Glutamatergic neuron (in vitro differentiated cells): ENCODE measurements around the gene IRF6. TPM values are rescaled to one million over a fixed set of nuclear protein-coding genes. Genes with fewer than 3 reads are reported as not detected.

Experiments used
- DNase-seq: peaks from one replicate; pipeline ENCODE4 v3.0.0; 2022
- H3K27ac Mint-ChIP-seq: one replicate; pipeline ENCODE4 v1.8.0; 2020; ENCODE audit warnings: mild to moderate bottlenecking, mixed read lengths, inconsistent platforms; ENCODE audit not compliant: unreplicated experiment
- H3K27me3 Mint-ChIP-seq: one replicate; pipeline ENCODE4 v1.8.0; 2020; ENCODE audit warnings: mild to moderate bottlenecking, moderate library complexity, mixed read lengths, inconsistent platforms; ENCODE audit not compliant: unreplicated experiment
- H3K36me3 Mint-ChIP-seq: one replicate; pipeline ENCODE4 v1.8.0; 2020; ENCODE audit warnings: mild to moderate bottlenecking, mixed read lengths, inconsistent platforms; ENCODE audit not compliant: unreplicated experiment
- H3K4me1 Mint-ChIP-seq: one replicate; pipeline ENCODE4 v1.8.0; 2020; ENCODE audit warnings: mild to moderate bottlenecking, low read depth, mixed read lengths, inconsistent platforms; ENCODE audit not compliant: unreplicated experiment
- H3K4me3 Mint-ChIP-seq: one replicate; pipeline ENCODE4 v1.8.0; 2020; ENCODE audit warnings: mild to moderate bottlenecking, mixed read lengths, inconsistent platforms; ENCODE audit not compliant: unreplicated experiment
- H3K9me3 Mint-ChIP-seq: one replicate; pipeline ENCODE4 v1.8.0; 2020; ENCODE audit warnings: mild to moderate bottlenecking, moderate library complexity, mixed read lengths, inconsistent platforms; ENCODE audit not compliant: unreplicated experiment
- total RNA-seq: library from RNA; stranded (reverse); fragmentation: NEBNext Ultra II Directional; extraction: Animal tissue kit (Norgen Biotek cat#: 25700); gene quantifications from one replicate; pipeline ENCODE4 v1.2.1, GENCODE V29; 2021; ENCODE audit not compliant: unreplicated experiment
- TF ChIP-seq, protein P1 (sequence below): fragments of 200-600 bp; sonication (generic); IDR thresholded peaks from one replicate; pipeline ENCODE4 v1.5.0; 2021; ENCODE audit not compliant: partially characterized antibody, unreplicated experiment

The IRF6 gene
- total RNA-seq, 1 donor from 2014 or later: 0.47 TPM

DNA sequence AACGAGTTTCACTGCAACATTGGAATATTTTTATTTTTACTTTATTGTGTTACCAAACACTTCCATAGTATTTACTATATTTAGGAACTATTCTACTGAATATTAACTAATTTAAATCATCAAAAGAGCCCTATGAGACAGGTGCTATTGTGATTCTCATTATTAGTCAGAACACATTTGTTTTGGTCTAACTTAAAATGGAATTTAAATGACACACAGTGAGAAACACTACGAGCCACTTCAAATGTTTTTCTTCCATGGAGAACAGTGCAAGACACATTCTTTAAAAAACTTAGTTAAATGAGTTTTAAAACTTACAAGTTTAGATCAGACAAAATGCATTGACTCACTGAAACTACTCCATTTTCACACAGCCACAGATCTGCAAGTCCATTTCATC is 56.7 kb downstream of the IRF6 start:
- H3K36me3 Mint-ChIP-seq: no peaks in the 10 kb centered on the region
- TF ChIP-seq, protein P1, sequence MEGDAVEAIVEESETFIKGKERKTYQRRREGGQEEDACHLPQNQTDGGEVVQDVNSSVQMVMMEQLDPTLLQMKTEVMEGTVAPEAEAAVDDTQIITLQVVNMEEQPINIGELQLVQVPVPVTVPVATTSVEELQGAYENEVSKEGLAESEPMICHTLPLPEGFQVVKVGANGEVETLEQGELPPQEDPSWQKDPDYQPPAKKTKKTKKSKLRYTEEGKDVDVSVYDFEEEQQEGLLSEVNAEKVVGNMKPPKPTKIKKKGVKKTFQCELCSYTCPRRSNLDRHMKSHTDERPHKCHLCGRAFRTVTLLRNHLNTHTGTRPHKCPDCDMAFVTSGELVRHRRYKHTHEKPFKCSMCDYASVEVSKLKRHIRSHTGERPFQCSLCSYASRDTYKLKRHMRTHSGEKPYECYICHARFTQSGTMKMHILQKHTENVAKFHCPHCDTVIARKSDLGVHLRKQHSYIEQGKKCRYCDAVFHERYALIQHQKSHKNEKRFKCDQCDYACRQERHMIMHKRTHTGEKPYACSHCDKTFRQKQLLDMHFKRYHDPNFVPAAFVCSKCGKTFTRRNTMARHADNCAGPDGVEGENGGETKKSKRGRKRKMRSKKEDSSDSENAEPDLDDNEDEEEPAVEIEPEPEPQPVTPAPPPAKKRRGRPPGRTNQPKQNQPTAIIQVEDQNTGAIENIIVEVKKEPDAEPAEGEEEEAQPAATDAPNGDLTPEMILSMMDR: no peak
- peaks cover 2% of the 10 kb centered on the region for H3K9me3 Mint-ChIP-seq
- H3K4me3 Mint-ChIP-seq: no peak overlapping the region
- H3K27me3 Mint-ChIP-seq: no peaks in the 10 kb centered on the region
- H3K27ac Mint-ChIP-seq: no peak overlapping the region
- DNase-seq: no peak
- peaks cover 11% of the 10 kb centered on the region for H3K4me1 Mint-ChIP-seq

DNA sequence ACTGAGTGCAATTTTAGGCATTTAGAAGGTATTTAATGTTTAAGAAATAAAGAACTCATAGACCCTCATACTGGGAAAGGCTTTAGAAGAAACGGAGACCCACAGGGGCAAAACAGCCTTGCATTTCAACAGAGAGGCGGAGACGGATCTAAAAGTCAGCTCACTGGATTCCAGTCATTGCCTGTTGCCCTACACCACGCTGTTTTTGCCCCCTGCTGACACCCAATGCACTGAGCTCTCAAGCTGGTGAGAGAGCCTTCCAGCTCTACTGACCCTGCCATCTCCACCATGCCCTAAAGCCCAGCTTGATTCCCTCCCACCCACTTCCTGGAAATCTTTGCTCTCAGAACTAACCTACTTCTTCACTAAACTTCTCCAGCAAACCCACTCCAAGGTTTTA is 57.3 kb downstream of the IRF6 start:
- peaks cover 2% of the 10 kb centered on the region for H3K9me3 Mint-ChIP-seq
- TF ChIP-seq, protein P1: no peak
- no peak overlapping the region for H3K4me3 Mint-ChIP-seq
- H3K4me1 Mint-ChIP-seq: peaks cover 11% of the 10 kb centered on the region
- H3K27me3 Mint-ChIP-seq: no peaks in the 10 kb centered on the region
- DNase-seq: no peak
- H3K27ac Mint-ChIP-seq: no peak overlapping the region
- H3K36me3 Mint-ChIP-seq: no peaks in the 10 kb centered on the region

DNA sequence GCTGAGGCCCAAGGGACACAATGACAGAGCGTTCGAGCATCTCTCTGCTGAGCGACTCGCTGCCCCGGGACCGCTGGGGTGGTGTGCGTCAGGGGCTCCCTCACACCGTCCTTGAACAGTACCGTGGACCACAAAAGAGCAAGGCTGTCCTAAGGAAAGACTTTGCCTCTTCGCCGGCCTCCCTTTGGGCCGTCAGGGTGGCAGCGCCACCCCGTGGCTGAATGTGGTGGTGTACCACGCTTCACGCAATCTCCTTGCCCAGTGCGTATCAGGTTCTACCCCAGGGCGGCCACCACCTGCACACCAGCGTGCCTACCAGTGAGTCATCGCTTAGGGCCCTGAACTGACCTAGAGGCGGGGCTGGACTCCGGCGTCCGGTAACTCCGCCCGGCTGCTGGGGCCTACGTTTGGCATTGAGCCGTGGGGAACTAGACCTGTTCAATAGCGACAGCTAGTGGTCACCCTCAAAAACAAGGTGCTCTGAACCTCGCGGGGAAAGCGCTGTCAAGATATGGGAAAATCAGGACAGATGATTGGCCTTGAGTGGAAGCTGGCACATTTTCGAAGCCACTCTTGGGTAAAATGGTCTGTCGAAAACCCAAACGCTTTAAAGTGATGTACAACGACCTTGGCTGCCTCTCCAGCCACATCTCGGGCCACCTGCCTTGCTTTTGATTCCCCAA is 58.2 kb downstream of the IRF6 start:
- Mint-ChIP-seq H3K36me3 (no peaks in the 10 kb centered on the region), H3K4me3 (peak overlapping the region; percentile 87), H3K27me3 (no peaks in the 10 kb centered on the region), H3K27ac (peak overlapping the region; percentile 52), H3K9me3 (peaks cover 2% of the 10 kb centered on the region), H3K4me1 (peaks cover 15% of the 10 kb centered on the region)
- TF ChIP-seq, protein P1: peak; percentile 98
- peak; percentile 83 for DNase-seq

DNA sequence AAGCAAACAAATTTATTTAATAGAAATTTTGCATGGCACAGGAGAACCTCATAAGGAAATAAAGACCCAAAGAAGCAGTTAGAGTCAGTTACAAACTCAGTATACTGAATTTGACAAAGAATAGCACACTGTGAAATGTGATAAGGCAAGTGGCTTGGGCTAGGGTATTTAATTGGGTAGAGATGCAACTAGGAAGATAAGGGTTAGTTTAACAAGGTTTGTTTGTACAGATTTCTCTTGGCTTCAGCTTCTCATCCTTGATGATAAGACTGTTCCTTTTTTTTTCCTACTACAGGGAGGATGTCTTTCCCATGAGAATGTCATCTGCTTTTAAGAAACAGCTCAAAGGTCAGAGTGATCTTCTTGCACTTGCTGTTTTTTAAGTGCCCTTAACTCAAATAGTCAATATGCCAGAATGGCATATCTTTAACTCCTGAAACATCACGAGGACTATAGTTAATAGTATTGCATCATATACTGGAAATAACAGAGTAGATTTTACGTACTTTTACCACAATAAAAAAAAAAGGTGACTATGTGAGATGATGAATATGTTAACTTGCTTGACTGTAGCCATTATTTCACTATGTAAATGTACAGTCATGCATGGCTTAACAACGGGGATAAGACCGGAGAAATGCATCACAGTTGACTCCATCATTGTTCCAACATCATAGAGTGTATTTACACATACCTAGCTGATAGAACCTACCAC is 59.3 kb downstream of the IRF6 start:
- peaks cover 17% of the 10 kb centered on the region for H3K4me1 Mint-ChIP-seq
- H3K27ac Mint-ChIP-seq: no peak overlapping the region

More for the DNA sequence above, 59.3 kb downstream of the IRF6 start:
- Mint-ChIP-seq H3K4me3 (peak overlapping the region; percentile 21), H3K27me3 (no peaks in the 10 kb centered on the region), H3K36me3 (no peaks in the 10 kb centered on the region), H3K9me3 (peaks cover 2% of the 10 kb centered on the region)
- DNase-seq: no peak
- TF ChIP-seq, protein P1: no peak
